Liver (tissue), 9 donors: ENCODE data around the gene OSCP1. TPM values are rescaled to one million over a fixed set of nuclear protein-coding genes. Genes with fewer than 3 reads are reported as not detected.

Experiments
- DNase-seq: peaks from one replicate; pipeline ENCODE4 v3.0.0-alpha.2; 2017; ENCODE audit warnings: low spot score
- H3K27ac ChIP-seq, 2 donors: one replicate each; pipeline ENCODE4 v1.7.0; 2013; ENCODE audit warnings: inconsistent platforms in 2 of 2, low read length in 2 of 2, control low read depth in 1 of 2, low read depth in 1 of 2, mild to moderate bottlenecking in 1 of 2
- H3K27me3 ChIP-seq, 4 donors: one replicate each; pipeline versions ENCODE4 v1.6.1 to v1.7.0; 2013; ENCODE audit warnings: low read length in 3 of 4, inconsistent platforms in 1 of 4, mild to moderate bottlenecking in 1 of 4, moderate library complexity in 1 of 4; ENCODE audit not compliant: control insufficient read depth in 4 of 4, insufficient read depth in 4 of 4
- H3K36me3 ChIP-seq, 4 donors: one replicate each; pipeline versions ENCODE4 v1.6.1 to v1.7.0; 2013; ENCODE audit warnings: low read length in 3 of 4, mild to moderate bottlenecking in 3 of 4, low read depth in 1 of 4, moderate library complexity in 1 of 4; ENCODE audit not compliant: control insufficient read depth in 4 of 4, insufficient read depth in 3 of 4
- H3K4me1 ChIP-seq, 4 donors: one replicate each; pipeline versions ENCODE4 v1.6.1 to v1.7.0; 2013; ENCODE audit warnings: low read length in 3 of 4, mild to moderate bottlenecking in 3 of 4, moderate library complexity in 1 of 4; ENCODE audit not compliant: control insufficient read depth in 4 of 4, insufficient read depth in 4 of 4
- H3K4me3 ChIP-seq, 3 donors: one replicate each; pipeline versions ENCODE4 v1.6.1 to v1.7.0; 2013; ENCODE audit warnings: low read length in 3 of 3, control low read depth in 1 of 3, low read depth in 1 of 3, mild to moderate bottlenecking in 1 of 3
- H3K9ac ChIP-seq, 2 donors: one replicate each; pipeline ENCODE4 v1.7.0; 2013; ENCODE audit warnings: low read length in 2 of 2, mild to moderate bottlenecking in 2 of 2, moderate library complexity in 2 of 2, control low read depth in 1 of 2, low read depth in 1 of 2
- H3K9me3 ChIP-seq, 4 donors: one replicate each; pipeline versions ENCODE4 v1.6.1 to v1.7.0; 2013; ENCODE audit warnings: low read length in 3 of 4; ENCODE audit not compliant: control insufficient read depth in 4 of 4
- ATF3 ChIP-seq: IDR thresholded peaks from 2 replicates; pipeline ENCODE4 v1.6.1; 2016; ENCODE audit warnings: antibody characterized with exemption
- CTCF ChIP-seq: fragments of 150-350 bp; IDR thresholded peaks from 2 replicates; pipeline ENCODE4 v1.5.1; 2017; ENCODE audit warnings: improper control_type of control experiment, low read depth, low read length; ENCODE audit not compliant: missing input control
- FOXA1 ChIP-seq: IDR thresholded peaks from 2 replicates; pipeline ENCODE4 v1.6.1; 2016; ENCODE audit warnings: antibody characterized with exemption
- FOXA2 ChIP-seq: IDR thresholded peaks from 2 replicates; pipeline ENCODE4 v1.6.1; 2016; ENCODE audit warnings: antibody characterized with exemption
- GABPA ChIP-seq, 2 donors: IDR thresholded peaks in 1 of 2; conservative IDR thresholded peaks in 1 of 2; 2 replicates each; pipeline ENCODE4 v1.6.1; 2016; ENCODE audit warnings: antibody characterized with exemption in 2 of 2, mild to moderate bottlenecking in 1 of 2, moderate library complexity in 1 of 2
- HNF4A ChIP-seq, 2 donors: conservative IDR thresholded peaks; 2 replicates each; pipeline ENCODE4 v1.6.1; 2016; ENCODE audit warnings: antibody characterized with exemption in 2 of 2, mild to moderate bottlenecking in 2 of 2
- JUND ChIP-seq, 2 donors: IDR thresholded peaks; 2 replicates each; pipeline ENCODE4 v1.6.1; 2016; ENCODE audit warnings: antibody characterized with exemption in 2 of 2
- MAX ChIP-seq: IDR thresholded peaks from 2 replicates; pipeline ENCODE4 v1.6.1; 2016; ENCODE audit warnings: antibody characterized with exemption
- NR2F2 ChIP-seq: IDR thresholded peaks from 2 replicates; pipeline ENCODE4 v1.6.1; 2016; ENCODE audit warnings: antibody characterized with exemption
- RAD21 ChIP-seq, 2 donors: IDR thresholded peaks; 2 replicates each; pipeline ENCODE4 v1.6.1; 2016; ENCODE audit warnings: antibody characterized with exemption in 2 of 2, mild to moderate bottlenecking in 2 of 2
- RXRA ChIP-seq, 2 donors: IDR thresholded peaks; 2 replicates each; pipeline ENCODE4 v1.6.1; 2017 to 2018; ENCODE audit warnings: antibody characterized with exemption in 2 of 2, mild to moderate bottlenecking in 1 of 2
- SP1 ChIP-seq: IDR thresholded peaks from 2 replicates; pipeline ENCODE4 v1.6.1; 2018; ENCODE audit warnings: antibody characterized with exemption, mild to moderate bottlenecking
- YY1 ChIP-seq: IDR thresholded peaks from 2 replicates; pipeline ENCODE4 v1.6.1; 2016; ENCODE audit warnings: antibody characterized with exemption, mild to moderate bottlenecking
- WGBS: extraction: QIAGEN DNeasy Blood & Tissue Kit; methylation state at CpG from one replicate; pipeline ENCODE4 v1.1.7; 2013; 5-methylcytosine and 5-hydroxymethylcytosine counted together
- polyA plus RNA-seq, 2 donors: library from polyadenylated mRNA; stranded (reverse) in 1 of 2; unstranded in 1 of 2; fragments of 200-250 nt in 1 of 2; fragments of >200 nt in 1 of 2; fragmentation: Nextera tagmentation in 1 of 2; extraction: Ambion mirVana in 1 of 2; gene quantifications; one replicate each; pipeline versions ENCODE4 v1.2.1 to v1.2.3, GENCODE V29; 2013 to 2015
- total RNA-seq, 2 donors: library from RNA; depleted of rRNA; stranded (reverse); fragments of >200 nt; gene quantifications; one replicate each; pipeline ENCODE4 v1.2.3, GENCODE V29; 2014
- TF ChIP-seq, protein P1 (sequence below): IDR thresholded peaks from 2 replicates; pipeline ENCODE4 v1.6.1; 2016; ENCODE audit warnings: antibody characterized with exemption
- donor health status: healthy.
- donor health status: healthy.
- donor health status: healthy.
- donor health status: healthy.
- donor health status: healthy.

The OSCP1 gene
- total and polyA plus RNA-seq, 4 donors = 1.1 to 1.7 (median 1.5) TPM

- no peak for TF ChIP-seq HNF4A (conservative IDR thresholded peaks at IDR 0.05)
- no peak for TF ChIP-seq RAD21 (IDR thresholded peaks at IDR 0.05)
- no peak for TF ChIP-seq ATF3
- no peak for TF ChIP-seq GABPA (IDR thresholded peaks at IDR 0.05 in 1 of 2, conservative IDR thresholded peaks at IDR 0.05 in 1 of 2)
- TF ChIP-seq, protein P1, sequence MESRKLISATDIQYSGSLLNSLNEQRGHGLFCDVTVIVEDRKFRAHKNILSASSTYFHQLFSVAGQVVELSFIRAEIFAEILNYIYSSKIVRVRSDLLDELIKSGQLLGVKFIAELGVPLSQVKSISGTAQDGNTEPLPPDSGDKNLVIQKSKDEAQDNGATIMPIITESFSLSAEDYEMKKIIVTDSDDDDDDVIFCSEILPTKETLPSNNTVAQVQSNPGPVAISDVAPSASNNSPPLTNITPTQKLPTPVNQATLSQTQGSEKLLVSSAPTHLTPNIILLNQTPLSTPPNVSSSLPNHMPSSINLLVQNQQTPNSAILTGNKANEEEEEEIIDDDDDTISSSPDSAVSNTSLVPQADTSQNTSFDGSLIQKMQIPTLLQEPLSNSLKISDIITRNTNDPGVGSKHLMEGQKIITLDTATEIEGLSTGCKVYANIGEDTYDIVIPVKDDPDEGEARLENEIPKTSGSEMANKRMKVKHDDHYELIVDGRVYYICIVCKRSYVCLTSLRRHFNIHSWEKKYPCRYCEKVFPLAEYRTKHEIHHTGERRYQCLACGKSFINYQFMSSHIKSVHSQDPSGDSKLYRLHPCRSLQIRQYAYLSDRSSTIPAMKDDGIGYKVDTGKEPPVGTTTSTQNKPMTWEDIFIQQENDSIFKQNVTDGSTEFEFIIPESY = no peak
- TF ChIP-seq RXRA (IDR thresholded peaks at IDR 0.05) = no peak
Measured at GRCh38 chr1:36415661-36416326, 34.5 kb downstream of the OSCP1 start (continued).

DNA sequence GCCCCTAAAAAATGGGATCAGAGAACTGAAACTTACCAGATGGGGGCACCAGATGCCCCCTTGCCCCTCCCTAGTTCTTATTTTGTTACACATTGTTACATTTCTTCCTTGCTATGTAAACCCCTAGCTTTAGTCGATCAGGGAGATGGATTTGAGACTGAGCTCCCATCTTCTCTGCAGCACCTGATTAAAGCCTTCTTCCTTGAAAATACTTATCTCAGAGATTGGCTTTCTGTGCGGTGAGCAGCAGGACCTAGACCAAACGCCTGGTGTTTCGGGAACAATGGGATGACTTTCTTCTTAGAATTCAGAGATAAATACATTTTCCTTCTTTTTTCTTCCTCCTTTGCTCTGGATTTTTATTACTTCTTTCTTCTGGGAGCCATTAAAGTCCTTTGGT, 35.9 kb downstream of the OSCP1 start:
- 95% methylated on average over 4 of the region's 4 CpGs for WGBS
- no peak for DNase-seq
- Histone ChIP-seq H3K9me3 (no peaks in the 10 kb centered on the region), H3K9ac (no peak overlapping the region), H3K4me1 (no peaks in the 10 kb centered on the region), H3K36me3 (no peaks in the 10 kb centered on the region), H3K4me3 (no peak overlapping the region), H3K27ac (no peak overlapping the region), H3K27me3 (no peaks in the 10 kb centered on the region)
- TF ChIP-seq, protein P1 = no peak
- no peak for TF ChIP-seq ATF3
- TF ChIP-seq FOXA2 = no peak
- no peak for TF ChIP-seq JUND (IDR thresholded peaks at IDR 0.05)
- TF ChIP-seq NR2F2 = no peak
- no peak for TF ChIP-seq SP1
- TF ChIP-seq FOXA1 = no peak
- TF ChIP-seq YY1 = no peak
- no peak for TF ChIP-seq CTCF
- TF ChIP-seq MAX = no peak
